GM12878 (cell line): ENCODE data around the gene HS3ST3B1.

Experiments
- CBFB ChIP-seq: IDR thresholded peaks from 2 replicates; pipeline ENCODE4 v1.6.1; 2016; ENCODE audit warnings: antibody characterized with exemption, low read depth
- POLR2AphosphoS5 ChIP-seq: IDR thresholded peaks from 2 replicates; pipeline ENCODE4 v1.6.1; 2011; ENCODE audit warnings: mild to moderate bottlenecking, low read length, inconsistent platforms
- RAD21 ChIP-seq: IDR thresholded peaks from 2 replicates; pipeline ENCODE4 v1.6.1; 2011; ENCODE audit warnings: mild to moderate bottlenecking, low read depth, low read length, moderate library complexity; ENCODE audit not compliant: insufficient read depth
- RELA ChIP-seq: fragments of 450-650 bp; IDR thresholded peaks from 2 replicates; pipeline ENCODE4 v1.8.0; 2014; ENCODE audit warnings: borderline replicate concordance; ENCODE audit not compliant: partially characterized antibody
- SIN3A ChIP-seq: IDR thresholded peaks from 2 replicates; pipeline ENCODE4 v1.6.1; 2012; ENCODE audit warnings: low read depth, low read length, improper control_type of control experiment
- SREBF2 ChIP-seq: IDR thresholded peaks from 2 replicates; pipeline ENCODE4 v1.6.1; 2012; ENCODE audit warnings: mild to moderate bottlenecking, low read length
- TBL1XR1 ChIP-seq: IDR thresholded peaks from 2 replicates; pipeline ENCODE4 v1.6.1; 2012; ENCODE audit warnings: low read depth, low read length, improper control_type of control experiment
- ZNF384 ChIP-seq: IDR thresholded peaks from 2 replicates; pipeline ENCODE4 v1.6.1; 2012; ENCODE audit warnings: low read depth, mild to moderate bottlenecking, low read length, improper control_type of control experiment, borderline replicate concordance
- TF ChIP-seq, protein P1 (sequence below), 3 experiments: IDR thresholded peaks in 2 of 3; conservative IDR thresholded peaks in 1 of 3; 2 replicates each; pipeline ENCODE4 v1.5.1; 2011; ENCODE audit warnings: low read depth in 3 of 3, low read length in 3 of 3, mild to moderate bottlenecking in 3 of 3, control low read depth in 2 of 3, moderate library complexity in 2 of 3, inconsistent platforms in 1 of 3, mixed read lengths in 1 of 3; ENCODE audit not compliant: control insufficient read depth in 2 of 3, insufficient read depth in 1 of 3; ENCODE audit errors: extremely low read depth in 1 of 3

DNA sequence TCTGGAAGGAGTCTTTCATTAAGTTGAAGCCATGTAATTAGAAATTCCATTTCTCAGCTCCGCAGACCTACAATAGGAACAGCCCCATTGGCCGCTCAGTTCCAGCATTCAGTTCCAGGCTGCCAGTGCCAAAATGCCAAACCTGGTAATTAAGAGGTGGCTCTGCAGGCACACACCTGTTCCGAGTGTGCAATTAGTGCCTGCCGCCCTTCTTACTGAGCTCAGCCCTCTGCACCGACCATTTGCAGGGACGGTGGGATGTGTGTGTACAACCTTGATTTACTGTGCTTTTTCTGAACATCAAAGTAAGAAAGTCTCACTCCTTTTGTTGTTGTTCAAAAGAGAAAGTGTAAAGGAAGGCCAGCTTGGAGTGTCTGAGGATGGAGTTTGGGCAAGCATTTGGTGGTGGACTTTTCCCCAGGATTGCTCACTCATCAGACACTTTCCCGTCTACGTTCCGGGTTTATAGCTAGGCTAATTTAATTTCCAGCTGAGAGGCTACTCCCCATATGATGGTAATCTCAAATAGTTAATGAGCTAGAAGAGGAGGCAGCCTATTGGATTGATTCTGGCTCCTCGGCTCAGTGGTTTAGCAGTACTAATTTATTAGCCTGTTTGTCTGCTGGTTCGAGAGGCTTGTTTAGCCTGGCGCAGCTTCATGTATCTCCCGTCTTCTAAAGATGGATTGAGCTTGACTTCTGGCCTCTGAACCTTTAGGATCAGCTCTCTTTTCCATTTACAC lies 20.0 kb downstream of the HS3ST3B1 start:
- TF ChIP-seq RAD21 = no peak
- no peak for TF ChIP-seq ZNF384
- TF ChIP-seq RELA = no peak
- no peak for TF ChIP-seq CBFB
- no peak for TF ChIP-seq SREBF2
- TF ChIP-seq, protein P1, sequence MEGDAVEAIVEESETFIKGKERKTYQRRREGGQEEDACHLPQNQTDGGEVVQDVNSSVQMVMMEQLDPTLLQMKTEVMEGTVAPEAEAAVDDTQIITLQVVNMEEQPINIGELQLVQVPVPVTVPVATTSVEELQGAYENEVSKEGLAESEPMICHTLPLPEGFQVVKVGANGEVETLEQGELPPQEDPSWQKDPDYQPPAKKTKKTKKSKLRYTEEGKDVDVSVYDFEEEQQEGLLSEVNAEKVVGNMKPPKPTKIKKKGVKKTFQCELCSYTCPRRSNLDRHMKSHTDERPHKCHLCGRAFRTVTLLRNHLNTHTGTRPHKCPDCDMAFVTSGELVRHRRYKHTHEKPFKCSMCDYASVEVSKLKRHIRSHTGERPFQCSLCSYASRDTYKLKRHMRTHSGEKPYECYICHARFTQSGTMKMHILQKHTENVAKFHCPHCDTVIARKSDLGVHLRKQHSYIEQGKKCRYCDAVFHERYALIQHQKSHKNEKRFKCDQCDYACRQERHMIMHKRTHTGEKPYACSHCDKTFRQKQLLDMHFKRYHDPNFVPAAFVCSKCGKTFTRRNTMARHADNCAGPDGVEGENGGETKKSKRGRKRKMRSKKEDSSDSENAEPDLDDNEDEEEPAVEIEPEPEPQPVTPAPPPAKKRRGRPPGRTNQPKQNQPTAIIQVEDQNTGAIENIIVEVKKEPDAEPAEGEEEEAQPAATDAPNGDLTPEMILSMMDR (IDR thresholded peaks at IDR 0.05 in 2 of 3, conservative IDR thresholded peaks at IDR 0.05 in 1 of 3; ENCODE audit: control insufficient read depth in 2 of 3, extremely low read depth in 1 of 3, insufficient read depth in 1 of 3, low read depth in 3 of 3, low read length in 3 of 3) = no peak
- no peak for TF ChIP-seq TBL1XR1
- no peak for TF ChIP-seq POLR2AphosphoS5
- no peak for TF ChIP-seq SIN3A
